HUES48 (cell line): ENCODE measurements around the gene RIMS4.

Experiments
- H3K27ac ChIP-seq: one replicate; pipeline ENCODE4 v1.7.0; 2013; ENCODE audit warnings: low read depth, low read length, inconsistent platforms
- H3K27me3 ChIP-seq: 2 replicates; pipeline ENCODE4 v1.6.1; 2013; ENCODE audit warnings: mild to moderate bottlenecking, low read length; ENCODE audit not compliant: control insufficient read depth, insufficient read depth
- H3K36me3 ChIP-seq: 2 replicates; pipeline ENCODE4 v1.6.1; 2013; ENCODE audit warnings: low read length; ENCODE audit not compliant: control insufficient read depth, insufficient read depth
- H3K4me1 ChIP-seq: 2 replicates; pipeline ENCODE4 v1.6.1; 2013; ENCODE audit warnings: mild to moderate bottlenecking, low read length; ENCODE audit not compliant: control insufficient read depth, insufficient read depth
- H3K4me3 ChIP-seq: 2 replicates; pipeline ENCODE4 v1.5.1; 2013; ENCODE audit warnings: mild to moderate bottlenecking, low read depth, low read length
- H3K9ac ChIP-seq: 2 replicates; pipeline ENCODE4 v1.6.1; 2013; ENCODE audit warnings: mild to moderate bottlenecking, low read depth, low read length, moderate library complexity
- H3K9me3 ChIP-seq: 2 replicates; pipeline ENCODE4 v1.6.1; 2013; ENCODE audit warnings: low read length; ENCODE audit not compliant: control insufficient read depth, insufficient read depth

The RIMS4 gene

DNA sequence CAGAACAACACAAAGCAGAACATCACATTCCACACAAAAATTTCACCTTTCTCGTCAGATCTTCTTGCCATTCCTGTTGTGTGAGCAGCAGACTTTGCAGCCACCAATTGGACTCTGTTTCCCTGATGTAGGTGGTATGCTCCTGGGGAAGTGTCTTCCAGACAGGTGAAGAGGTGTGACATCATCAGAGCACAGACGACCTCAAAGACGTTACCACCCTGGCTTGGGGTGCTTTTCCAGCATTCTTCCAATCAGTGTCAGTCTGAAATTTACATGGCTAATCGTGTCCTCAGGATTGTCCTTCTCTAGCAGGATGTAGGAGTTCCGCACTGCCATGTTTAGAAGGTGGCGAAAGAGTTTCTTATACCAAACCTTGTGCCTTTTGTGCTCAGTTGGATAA is 31.6 kb upstream of the RIMS4 start:
- Histone ChIP-seq H3K27ac (no peak overlapping the region), H3K27me3 (no peaks in the 10 kb centered on the region)

DNA sequence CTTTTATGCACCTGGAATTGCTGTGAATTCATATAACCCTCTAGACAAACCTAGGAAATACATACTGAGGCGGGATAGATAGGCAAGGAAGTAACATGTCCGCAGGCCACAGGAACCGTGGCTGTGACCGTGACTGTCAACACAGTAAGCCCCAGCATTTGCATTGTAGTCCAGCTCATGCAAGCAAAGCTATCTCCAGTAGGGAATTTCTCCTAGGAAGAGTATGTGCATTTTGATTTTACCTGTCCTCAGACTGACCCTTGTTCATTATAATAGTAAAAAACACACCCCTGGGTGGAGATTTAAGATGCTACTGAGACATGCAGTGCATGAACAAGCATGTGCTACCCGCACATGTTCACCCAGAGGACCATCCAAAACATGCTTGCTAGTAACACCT is 30.5 kb upstream of the RIMS4 start:
- no peak overlapping the region for H3K4me3 ChIP-seq
- H3K4me1 ChIP-seq: peaks cover 5% of the 10 kb centered on the region; the same call in 1 of the 2 replicates
- no peaks in the 10 kb centered on the region for H3K36me3 ChIP-seq
- no peak overlapping the region for H3K9ac ChIP-seq
- H3K27ac ChIP-seq: no peak overlapping the region
- no peaks in the 10 kb centered on the region for H3K27me3 ChIP-seq
- H3K9me3 ChIP-seq: no peaks in the 10 kb centered on the region

More for the DNA sequence above, 31.6 kb upstream of the RIMS4 start:
- Histone ChIP-seq H3K4me3 (no peak overlapping the region), H3K4me1 (no peaks in the 10 kb centered on the region), H3K9ac (no peak overlapping the region), H3K36me3 (no peaks in the 10 kb centered on the region), H3K9me3 (no peaks in the 10 kb centered on the region)

DNA sequence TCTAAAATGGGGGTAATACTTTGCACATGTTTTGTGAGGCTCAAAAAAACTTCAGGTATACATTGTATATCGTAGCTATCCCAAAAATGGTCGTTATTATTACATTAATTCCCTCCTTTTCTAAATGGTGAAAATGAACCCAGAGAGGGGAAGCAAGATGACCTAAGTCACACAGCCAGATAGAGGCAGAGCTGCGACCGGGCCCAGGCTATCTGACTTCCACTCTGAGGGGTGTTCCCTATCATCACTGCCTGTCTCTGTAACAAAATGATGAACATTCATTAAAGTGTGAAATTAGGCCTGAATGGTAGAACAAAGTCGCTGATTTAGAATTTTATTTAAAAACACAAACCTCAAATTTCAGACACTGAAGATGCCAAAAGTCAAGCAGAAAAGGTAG is 29.1 kb upstream of the RIMS4 start:
- Histone ChIP-seq H3K4me1 (peaks cover 8% of the 10 kb centered on the region; the same call in 1 of the 2 replicates), H3K27me3 (no peaks in the 10 kb centered on the region), H3K4me3 (no peak overlapping the region), H3K9me3 (no peaks in the 10 kb centered on the region), H3K27ac (no peak overlapping the region), H3K36me3 (no peaks in the 10 kb centered on the region), H3K9ac (no peak overlapping the region)

DNA sequence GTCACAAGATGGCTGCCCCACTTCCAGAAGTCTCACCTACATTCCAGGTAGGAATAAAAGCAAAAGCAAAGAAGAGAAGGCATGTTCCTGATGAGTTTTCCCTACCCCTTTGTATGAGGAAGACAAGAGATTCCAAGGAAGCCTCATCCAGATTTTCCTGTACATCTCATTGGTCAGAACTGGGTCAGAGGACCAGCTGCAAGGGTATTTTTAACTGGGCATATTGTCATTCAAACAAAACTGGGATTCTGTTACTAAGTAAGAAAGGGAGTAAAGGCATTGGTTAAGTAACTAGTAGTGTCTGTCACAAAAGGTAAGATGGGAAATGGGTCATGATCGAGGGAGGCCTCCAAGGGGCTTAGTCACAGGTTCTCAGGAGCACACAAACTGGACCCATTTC is 28.2 kb upstream of the RIMS4 start:
- H3K9ac ChIP-seq: no peak overlapping the region
- peaks cover 8% of the 10 kb centered on the region; the same call in 1 of the 2 replicates for H3K4me1 ChIP-seq
- no peaks in the 10 kb centered on the region for H3K27me3 ChIP-seq
- no peak overlapping the region for H3K4me3 ChIP-seq
- H3K27ac ChIP-seq: no peak overlapping the region
- H3K9me3 ChIP-seq: no peaks in the 10 kb centered on the region
- H3K36me3 ChIP-seq: no peaks in the 10 kb centered on the region

DNA sequence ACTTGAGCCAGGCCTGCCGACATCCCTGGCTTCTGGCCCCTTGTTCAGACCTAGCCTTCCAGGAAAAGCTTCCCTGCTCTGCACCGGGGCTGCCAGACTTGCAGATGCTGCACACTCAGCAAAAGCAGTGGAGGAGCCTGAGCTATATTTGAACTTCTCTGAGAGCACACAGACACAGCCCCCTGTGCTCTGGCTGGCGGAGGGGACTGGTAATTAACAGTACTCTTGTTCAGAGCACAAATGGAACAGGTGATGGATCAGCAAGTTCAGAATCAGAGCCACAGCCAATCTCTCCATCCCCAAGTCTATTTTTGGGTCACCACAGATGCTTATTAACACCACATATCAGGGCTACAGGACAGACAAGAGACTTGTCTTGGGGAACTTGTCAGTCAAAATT is 27.6 kb upstream of the RIMS4 start:
- peaks cover 8% of the 10 kb centered on the region; the same call in 1 of the 2 replicates for H3K4me1 ChIP-seq
- H3K4me3 ChIP-seq: no peak overlapping the region
- no peaks in the 10 kb centered on the region for H3K9me3 ChIP-seq
- H3K9ac ChIP-seq: no peak overlapping the region
- H3K36me3 ChIP-seq: no peaks in the 10 kb centered on the region
- no peak overlapping the region for H3K27ac ChIP-seq
- H3K27me3 ChIP-seq: no peaks in the 10 kb centered on the region

DNA sequence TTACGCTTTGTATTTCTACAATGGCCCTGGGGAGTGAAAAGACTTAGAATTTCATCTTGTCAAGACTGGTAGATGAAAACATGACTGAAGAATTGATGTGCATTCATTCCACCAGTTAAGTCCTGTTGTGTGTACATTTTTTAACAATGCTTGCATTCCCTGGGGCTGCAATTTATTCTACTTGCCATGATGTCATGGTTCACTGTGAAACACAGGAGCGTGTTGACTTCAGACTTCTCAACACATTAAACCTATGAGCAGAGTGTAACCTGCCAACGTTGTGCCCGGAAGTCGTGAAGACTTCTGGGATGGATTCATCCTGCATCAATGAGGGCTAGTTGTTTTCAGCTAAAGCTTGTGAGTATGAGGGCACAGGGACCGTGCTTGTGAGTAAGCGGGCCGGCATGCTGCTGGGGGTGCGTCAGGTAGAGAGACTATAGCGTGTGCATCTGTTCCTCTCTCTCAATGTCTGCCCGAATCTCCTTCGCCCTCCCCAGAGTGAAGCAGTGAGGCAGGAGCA is 26.3 kb upstream of the RIMS4 start:
- no peaks in the 10 kb centered on the region for H3K36me3 ChIP-seq
- H3K4me3 ChIP-seq: no peak overlapping the region
- no peak overlapping the region for H3K9ac ChIP-seq
- H3K27me3 ChIP-seq: no peaks in the 10 kb centered on the region
- H3K9me3 ChIP-seq: no peaks in the 10 kb centered on the region
- H3K4me1 ChIP-seq: peaks cover 8% of the 10 kb centered on the region; the same call in 1 of the 2 replicates
- no peak overlapping the region for H3K27ac ChIP-seq

DNA sequence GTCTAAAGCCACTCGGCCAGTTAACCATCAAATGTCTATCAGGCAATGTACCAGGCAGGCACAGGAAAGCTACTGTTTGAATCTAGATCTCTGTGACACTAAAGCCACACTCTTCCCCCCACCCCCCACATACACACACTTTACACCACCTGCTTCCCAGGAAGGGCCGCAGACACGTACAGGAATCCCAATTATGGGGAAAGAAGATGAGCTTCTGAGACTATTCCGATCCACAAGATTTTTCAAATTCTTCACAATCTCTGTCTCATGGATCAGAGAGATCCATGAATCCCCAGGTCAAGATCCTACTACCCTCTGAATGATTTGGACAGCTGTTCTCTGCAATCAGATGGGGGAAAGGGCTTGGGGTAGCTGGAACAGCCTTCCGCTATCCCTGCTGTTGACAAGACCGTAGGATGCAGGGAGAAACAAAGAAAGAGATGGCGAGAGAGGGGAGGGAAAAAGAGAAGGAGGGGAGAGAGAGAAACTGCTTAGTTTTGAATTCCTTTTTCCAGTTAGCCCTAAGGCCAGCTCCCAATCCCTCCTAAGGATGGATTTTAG is 25.4 kb upstream of the RIMS4 start:
- Histone ChIP-seq H3K4me3 (no peak overlapping the region), H3K27me3 (no peaks in the 10 kb centered on the region), H3K36me3 (no peaks in the 10 kb centered on the region), H3K27ac (no peak overlapping the region), H3K9ac (no peak overlapping the region), H3K4me1 (peaks cover 8% of the 10 kb centered on the region; the same call in 1 of the 2 replicates), H3K9me3 (no peaks in the 10 kb centered on the region)

DNA sequence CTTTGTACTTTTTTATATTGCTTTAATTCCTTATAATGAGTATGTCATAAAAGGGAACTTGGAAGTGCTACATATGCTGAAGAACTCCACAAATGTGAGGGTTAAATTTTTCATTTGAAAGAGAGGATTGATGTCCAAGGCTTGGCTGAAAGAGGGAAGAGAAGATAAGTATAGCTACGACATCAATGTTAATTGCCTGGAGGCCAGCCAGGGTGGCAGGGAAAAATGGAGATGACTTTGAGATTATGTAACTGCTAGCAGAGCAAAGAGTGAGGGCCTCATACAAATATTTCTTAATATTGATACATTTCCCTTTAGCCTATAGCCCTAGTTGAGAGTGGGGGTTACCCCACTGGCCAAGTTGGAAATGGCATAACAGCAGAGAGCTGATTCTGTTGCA is 24.8 kb upstream of the RIMS4 start:
- H3K36me3 ChIP-seq: no peaks in the 10 kb centered on the region
- H3K9me3 ChIP-seq: no peaks in the 10 kb centered on the region
- H3K9ac ChIP-seq: no peak overlapping the region
- peaks cover 8% of the 10 kb centered on the region; the same call in 1 of the 2 replicates for H3K4me1 ChIP-seq
- no peak overlapping the region for H3K27ac ChIP-seq
- H3K27me3 ChIP-seq: no peaks in the 10 kb centered on the region
- H3K4me3 ChIP-seq: no peak overlapping the region

DNA sequence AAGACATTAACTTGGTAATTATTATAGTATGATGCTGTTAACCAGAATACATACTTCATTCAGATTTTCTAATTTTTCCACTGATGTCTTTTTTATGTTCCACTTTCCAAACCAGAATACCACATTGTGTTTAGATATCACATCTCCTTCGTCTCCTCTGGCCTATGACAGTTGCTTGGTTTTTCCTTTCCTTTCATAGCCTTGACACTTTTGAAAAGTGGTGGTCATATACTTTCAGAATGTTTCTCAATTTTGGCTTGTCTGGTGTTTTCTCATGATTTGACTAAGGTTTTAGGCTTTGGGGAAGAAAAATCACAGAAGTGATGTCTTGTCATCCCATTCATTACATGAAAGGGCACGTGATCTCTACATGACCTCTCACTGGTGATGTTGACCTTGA is 24.3 kb upstream of the RIMS4 start:
- H3K27ac ChIP-seq: no peak overlapping the region
- H3K9ac ChIP-seq: no peak overlapping the region
- no peaks in the 10 kb centered on the region for H3K27me3 ChIP-seq
- H3K9me3 ChIP-seq: no peaks in the 10 kb centered on the region
- H3K36me3 ChIP-seq: no peaks in the 10 kb centered on the region
- H3K4me1 ChIP-seq: peaks cover 8% of the 10 kb centered on the region; the same call in 1 of the 2 replicates
- no peak overlapping the region for H3K4me3 ChIP-seq

DNA sequence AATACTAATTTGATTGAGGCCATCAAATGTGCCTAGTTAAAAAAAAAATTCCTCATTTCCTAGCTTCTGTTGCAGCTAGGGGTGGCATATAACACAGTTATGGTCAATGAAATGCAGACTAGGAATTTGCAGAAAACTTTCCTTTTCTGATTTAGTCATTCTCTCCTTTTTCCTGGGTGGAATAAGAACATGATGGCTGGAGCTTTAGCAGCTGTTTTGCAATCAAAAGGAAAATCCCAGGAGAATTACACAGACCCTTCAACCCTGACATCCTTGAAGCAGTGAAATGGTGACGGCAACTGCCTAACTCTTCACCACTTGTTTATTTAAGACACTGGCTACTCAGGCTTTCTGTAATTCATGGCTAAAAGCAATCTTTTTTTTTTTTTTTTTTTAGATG is 23.1 kb upstream of the RIMS4 start:
- H3K27me3 ChIP-seq: no peaks in the 10 kb centered on the region

DNA sequence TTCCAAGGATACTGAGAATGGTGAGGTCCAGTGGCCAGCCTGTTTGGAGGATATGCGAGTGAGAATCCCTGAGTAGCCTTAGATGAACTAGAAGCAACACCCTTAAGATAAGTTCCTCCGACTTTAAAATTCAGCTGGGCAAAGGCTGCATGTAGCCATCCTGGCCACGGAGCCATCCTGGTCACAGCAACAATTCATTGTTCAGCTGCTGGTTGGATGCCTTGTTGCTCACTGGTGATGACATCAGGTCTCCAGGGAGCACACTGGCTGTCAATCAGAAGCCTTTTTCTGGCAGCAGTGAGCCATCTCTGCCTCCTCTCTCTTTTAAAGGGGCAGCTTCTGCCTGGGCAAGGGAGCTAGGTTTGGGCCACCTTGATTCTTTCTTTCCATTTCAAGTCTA is 22.4 kb upstream of the RIMS4 start:
- Histone ChIP-seq H3K4me3 (no peak overlapping the region), H3K27me3 (no peaks in the 10 kb centered on the region), H3K9me3 (no peaks in the 10 kb centered on the region), H3K9ac (no peak overlapping the region), H3K27ac (no peak overlapping the region), H3K4me1 (peaks cover 11% of the 10 kb centered on the region), H3K36me3 (no peaks in the 10 kb centered on the region)

More for the DNA sequence above, 23.1 kb upstream of the RIMS4 start:
- H3K36me3 ChIP-seq: no peaks in the 10 kb centered on the region
- H3K9me3 ChIP-seq: no peaks in the 10 kb centered on the region
- no peak overlapping the region for H3K9ac ChIP-seq
- H3K27ac ChIP-seq: no peak overlapping the region
- H3K4me1 ChIP-seq: peaks cover 8% of the 10 kb centered on the region; the same call in 1 of the 2 replicates
- no peak overlapping the region for H3K4me3 ChIP-seq
